GM18498 (cell line): ENCODE results near the gene ZDHHC16.
"Not testable (repeated sequence)": the region's sequence is repeated elsewhere in the genome, so short reads cannot be mapped to it uniquely, and the experiment has no call there.

Source experiments
- ATAC-seq: cut with Tn5 transposase; IDR thresholded peaks from one replicate; pipeline ENCODE4 v1.9.1; 2021; ENCODE audit warnings: mild to moderate bottlenecking, moderate library complexity; ENCODE audit not compliant: unreplicated experiment

The ZDHHC16 gene

GRCh38 chr10:97434055-97434454, 11.9 kb upstream of the ZDHHC16 start:
- ATAC-seq = no peak

- ATAC-seq = no peak
Observed at GRCh38 chr10:97434557-97434956, 11.4 kb upstream of the ZDHHC16 start.

GRCh38 chr10:97435211-97435610, 10.8 kb upstream of the ZDHHC16 start:
- no peak for ATAC-seq

GRCh38 chr10:97442277-97442676, 3.7 kb upstream of the ZDHHC16 start:
- ATAC-seq = no peak

- no peak for ATAC-seq
Observed at GRCh38 chr10:97444212-97444611, 1.8 kb upstream of the ZDHHC16 start.

- no peak for ATAC-seq
Observed at GRCh38 chr10:97445357-97445721, 636 bp upstream of the ZDHHC16 start.

GRCh38 chr10:97450828-97451227, 4.9 kb downstream of the ZDHHC16 start:
- no peak for ATAC-seq

- ATAC-seq = no peak
Observed at GRCh38 chr10:97451605-97452004, 5.6 kb downstream of the ZDHHC16 start.

GRCh38 chr10:97452352-97452751, 6.4 kb downstream of the ZDHHC16 start:
- no peak for ATAC-seq

- no peak for ATAC-seq
Observed at GRCh38 chr10:97454330-97455036, 8.5 kb downstream of the ZDHHC16 start.

- ATAC-seq = no peak
Observed at GRCh38 chr10:97456034-97456685, 10.2 kb downstream of the ZDHHC16 start.

GRCh38 chr10:97456686-97457065, 10.7 kb downstream of the ZDHHC16 start:
- no peak for ATAC-seq

- ATAC-seq = no peak
Observed at GRCh38 chr10:97459111-97459510, 13.1 kb downstream of the ZDHHC16 start.

- no peak for ATAC-seq
Observed at GRCh38 chr10:97459933-97460332, 14.0 kb downstream of the ZDHHC16 start.

GRCh38 chr10:97462309-97462708, 16.3 kb downstream of the ZDHHC16 start:
- ATAC-seq = no peak

GRCh38 chr10:97463363-97464132, 17.6 kb downstream of the ZDHHC16 start:
- no peak for ATAC-seq

- no peak for ATAC-seq
Observed at GRCh38 chr10:97464226-97464625, 18.3 kb downstream of the ZDHHC16 start.

- ATAC-seq = no peak
Observed at GRCh38 chr10:97465982-97466381, 20.0 kb downstream of the ZDHHC16 start.

- no peak for ATAC-seq
Observed at GRCh38 chr10:97466755-97467154, 20.8 kb downstream of the ZDHHC16 start.

- no peak for ATAC-seq
Observed at GRCh38 chr10:97468162-97468561, 22.2 kb downstream of the ZDHHC16 start.

GRCh38 chr10:97468781-97469180, 22.8 kb downstream of the ZDHHC16 start:
- ATAC-seq = not testable (repeated sequence)

- ATAC-seq = no peak
Observed at GRCh38 chr10:97474918-97475317, 28.9 kb downstream of the ZDHHC16 start.
